ENCODE data around the gene CEP250.

CEP250 gene

GRCh38 chr20:35568645-35569044, 113.2 kb downstream of the CEP250 start:
- H3K4me1 Mint-ChIP-seq (ENCODE audit: low read depth): no peaks in the 10 kb centered on the region
- H3K4me3 Mint-ChIP-seq: no peak overlapping the region
- no peaks in the 10 kb centered on the region for H3K27me3 Mint-ChIP-seq
- no peak overlapping the region for H3K27ac Mint-ChIP-seq
- peaks cover 4% of the 10 kb centered on the region for H3K36me3 Mint-ChIP-seq
- H3K9me3 Mint-ChIP-seq (ENCODE audit: low read depth): peaks cover 4% of the 10 kb centered on the region
